Liver (tissue), 9 donors: ENCODE results near the gene MED25. TPM values are rescaled to one million over a fixed set of nuclear protein-coding genes. Genes with fewer than 3 reads are reported as not detected.

Experiments used
- DNase-seq: peaks from one replicate; pipeline ENCODE4 v3.0.0-alpha.2; 2017; ENCODE audit warnings: low spot score
- H3K27ac ChIP-seq, 2 donors: one replicate each; pipeline ENCODE4 v1.7.0; 2013; ENCODE audit warnings: inconsistent platforms in 2 of 2, low read length in 2 of 2, control low read depth in 1 of 2, low read depth in 1 of 2, mild to moderate bottlenecking in 1 of 2
- H3K27me3 ChIP-seq, 4 donors: one replicate each; pipeline versions ENCODE4 v1.6.1 to v1.7.0; 2013; ENCODE audit warnings: low read length in 3 of 4, inconsistent platforms in 1 of 4, mild to moderate bottlenecking in 1 of 4, moderate library complexity in 1 of 4; ENCODE audit not compliant: control insufficient read depth in 4 of 4, insufficient read depth in 4 of 4
- H3K36me3 ChIP-seq, 4 donors: one replicate each; pipeline versions ENCODE4 v1.6.1 to v1.7.0; 2013; ENCODE audit warnings: low read length in 3 of 4, mild to moderate bottlenecking in 3 of 4, low read depth in 1 of 4, moderate library complexity in 1 of 4; ENCODE audit not compliant: control insufficient read depth in 4 of 4, insufficient read depth in 3 of 4
- H3K4me1 ChIP-seq, 4 donors: one replicate each; pipeline versions ENCODE4 v1.6.1 to v1.7.0; 2013; ENCODE audit warnings: low read length in 3 of 4, mild to moderate bottlenecking in 3 of 4, moderate library complexity in 1 of 4; ENCODE audit not compliant: control insufficient read depth in 4 of 4, insufficient read depth in 4 of 4
- H3K4me3 ChIP-seq, 3 donors: one replicate each; pipeline versions ENCODE4 v1.6.1 to v1.7.0; 2013; ENCODE audit warnings: low read length in 3 of 3, control low read depth in 1 of 3, low read depth in 1 of 3, mild to moderate bottlenecking in 1 of 3
- H3K9ac ChIP-seq, 2 donors: one replicate each; pipeline ENCODE4 v1.7.0; 2013; ENCODE audit warnings: low read length in 2 of 2, mild to moderate bottlenecking in 2 of 2, moderate library complexity in 2 of 2, control low read depth in 1 of 2, low read depth in 1 of 2
- H3K9me3 ChIP-seq, 4 donors: one replicate each; pipeline versions ENCODE4 v1.6.1 to v1.7.0; 2013; ENCODE audit warnings: low read length in 3 of 4; ENCODE audit not compliant: control insufficient read depth in 4 of 4
- EGR1 ChIP-seq, 2 donors: IDR thresholded peaks; 2 replicates each; pipeline ENCODE4 v1.6.1; 2016 to 2018; ENCODE audit warnings: antibody characterized with exemption in 2 of 2, low read depth in 2 of 2
- FOXA1 ChIP-seq: IDR thresholded peaks from 2 replicates; pipeline ENCODE4 v1.6.1; 2016; ENCODE audit warnings: antibody characterized with exemption
- FOXA2 ChIP-seq: IDR thresholded peaks from 2 replicates; pipeline ENCODE4 v1.6.1; 2016; ENCODE audit warnings: antibody characterized with exemption
- GABPA ChIP-seq, 2 donors: IDR thresholded peaks in 1 of 2; conservative IDR thresholded peaks in 1 of 2; 2 replicates each; pipeline ENCODE4 v1.6.1; 2016; ENCODE audit warnings: antibody characterized with exemption in 2 of 2, mild to moderate bottlenecking in 1 of 2, moderate library complexity in 1 of 2
- HNF4A ChIP-seq, 2 donors: conservative IDR thresholded peaks; 2 replicates each; pipeline ENCODE4 v1.6.1; 2016; ENCODE audit warnings: antibody characterized with exemption in 2 of 2, mild to moderate bottlenecking in 2 of 2
- HNF4G ChIP-seq: IDR thresholded peaks from 2 replicates; pipeline ENCODE4 v1.6.1; 2016; ENCODE audit warnings: antibody characterized with exemption
- JUND ChIP-seq, 2 donors: IDR thresholded peaks; 2 replicates each; pipeline ENCODE4 v1.6.1; 2016; ENCODE audit warnings: antibody characterized with exemption in 2 of 2
- NR2F2 ChIP-seq: IDR thresholded peaks from 2 replicates; pipeline ENCODE4 v1.6.1; 2016; ENCODE audit warnings: antibody characterized with exemption
- RAD21 ChIP-seq, 2 donors: IDR thresholded peaks; 2 replicates each; pipeline ENCODE4 v1.6.1; 2016; ENCODE audit warnings: antibody characterized with exemption in 2 of 2, mild to moderate bottlenecking in 2 of 2
- RXRA ChIP-seq, 2 donors: IDR thresholded peaks; 2 replicates each; pipeline ENCODE4 v1.6.1; 2017 to 2018; ENCODE audit warnings: antibody characterized with exemption in 2 of 2, mild to moderate bottlenecking in 1 of 2
- TAF1 ChIP-seq: conservative IDR thresholded peaks from 2 replicates; pipeline ENCODE4 v1.6.1; 2016; ENCODE audit warnings: antibody characterized with exemption, mild to moderate bottlenecking
- YY1 ChIP-seq: IDR thresholded peaks from 2 replicates; pipeline ENCODE4 v1.6.1; 2016; ENCODE audit warnings: antibody characterized with exemption, mild to moderate bottlenecking
- WGBS: extraction: QIAGEN DNeasy Blood & Tissue Kit; methylation state at CpG from one replicate; pipeline ENCODE4 v1.1.7; 2013; 5-methylcytosine and 5-hydroxymethylcytosine counted together
- polyA plus RNA-seq, 2 donors: library from polyadenylated mRNA; stranded (reverse) in 1 of 2; unstranded in 1 of 2; fragments of 200-250 nt in 1 of 2; fragments of >200 nt in 1 of 2; fragmentation: Nextera tagmentation in 1 of 2; extraction: Ambion mirVana in 1 of 2; gene quantifications; one replicate each; pipeline versions ENCODE4 v1.2.1 to v1.2.3, GENCODE V29; 2013 to 2015
- total RNA-seq, 2 donors: library from RNA; depleted of rRNA; stranded (reverse); fragments of >200 nt; gene quantifications; one replicate each; pipeline ENCODE4 v1.2.3, GENCODE V29; 2014
- TF ChIP-seq, protein P1 (sequence below): IDR thresholded peaks from 2 replicates; pipeline ENCODE4 v1.6.1; 2016; ENCODE audit warnings: antibody characterized with exemption
- TF ChIP-seq, protein P2 (sequence below): fragments of 150-350 bp; IDR thresholded peaks from 2 replicates; pipeline ENCODE4 v1.5.1; 2017; ENCODE audit warnings: improper control_type of control experiment, low read depth, low read length; ENCODE audit not compliant: missing input control
- TF ChIP-seq, protein P3 (sequence below): IDR thresholded peaks from 2 replicates; pipeline ENCODE4 v1.6.1; 2016; ENCODE audit warnings: antibody characterized with exemption, mild to moderate bottlenecking
- TF ChIP-seq, protein P4 (sequence below): IDR thresholded peaks from 2 replicates; pipeline ENCODE4 v1.6.1; 2016; ENCODE audit warnings: antibody characterized with exemption
- donor health status: healthy.
- donor health status: healthy.
- donor health status: healthy.
- donor health status: healthy.
- donor health status: healthy.

MED25 gene
- total RNA-seq (10 to 100 TPM in 1 of 2 donors, 1 to 10 TPM in 1; 7.6 to 24.1 TPM), polyA plus RNA-seq (10 to 100 TPM in 1 of 2 donors, 1 to 10 TPM in 1; 4.7 to 11.5 TPM)

- Histone ChIP-seq H3K27me3 (no peaks in the 10 kb centered on the region), H3K4me3 (peak within 1 kb of the TSS; percentile 72 to 92 (median 91)), H3K27ac (peak within 1 kb of the TSS; percentile 91 to 100), H3K36me3 (peaks cover 0 to under 1% (median 0%) of the 10 kb centered on the region in 4 donors), H3K9me3 (no peaks in the 10 kb centered on the region), H3K9ac (peak within 1 kb of the TSS; percentile 72 to 99), H3K4me1 (peaks cover 5 to 25% (median 17%) of the 10 kb centered on the region in 4 donors)
- DNase-seq, result peak; percentile 92
- TF ChIP-seq RAD21 (IDR thresholded peaks at IDR 0.05) (peak in 1 of 2 donors; percentile 44), JUND (IDR thresholded peaks at IDR 0.05) (no peak), YY1 (peak; percentile 100)
- TF ChIP-seq, protein P1, sequence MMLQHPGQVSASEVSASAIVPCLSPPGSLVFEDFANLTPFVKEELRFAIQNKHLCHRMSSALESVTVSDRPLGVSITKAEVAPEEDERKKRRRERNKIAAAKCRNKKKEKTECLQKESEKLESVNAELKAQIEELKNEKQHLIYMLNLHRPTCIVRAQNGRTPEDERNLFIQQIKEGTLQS, result no peak
- TF ChIP-seq, protein P2, sequence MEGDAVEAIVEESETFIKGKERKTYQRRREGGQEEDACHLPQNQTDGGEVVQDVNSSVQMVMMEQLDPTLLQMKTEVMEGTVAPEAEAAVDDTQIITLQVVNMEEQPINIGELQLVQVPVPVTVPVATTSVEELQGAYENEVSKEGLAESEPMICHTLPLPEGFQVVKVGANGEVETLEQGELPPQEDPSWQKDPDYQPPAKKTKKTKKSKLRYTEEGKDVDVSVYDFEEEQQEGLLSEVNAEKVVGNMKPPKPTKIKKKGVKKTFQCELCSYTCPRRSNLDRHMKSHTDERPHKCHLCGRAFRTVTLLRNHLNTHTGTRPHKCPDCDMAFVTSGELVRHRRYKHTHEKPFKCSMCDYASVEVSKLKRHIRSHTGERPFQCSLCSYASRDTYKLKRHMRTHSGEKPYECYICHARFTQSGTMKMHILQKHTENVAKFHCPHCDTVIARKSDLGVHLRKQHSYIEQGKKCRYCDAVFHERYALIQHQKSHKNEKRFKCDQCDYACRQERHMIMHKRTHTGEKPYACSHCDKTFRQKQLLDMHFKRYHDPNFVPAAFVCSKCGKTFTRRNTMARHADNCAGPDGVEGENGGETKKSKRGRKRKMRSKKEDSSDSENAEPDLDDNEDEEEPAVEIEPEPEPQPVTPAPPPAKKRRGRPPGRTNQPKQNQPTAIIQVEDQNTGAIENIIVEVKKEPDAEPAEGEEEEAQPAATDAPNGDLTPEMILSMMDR, result peak; percentile 50
- WGBS, result under 1% methylated on average over 57 of the region's 57 CpGs
These were observed at the start of gene MED25 for GRCh38 chr19:49817964-49818648. Gene MED25, plus strand, starts transcription at chr19:49818289. Its CDS starts 53 bp downstream, at chr19:49818342.

DNA sequence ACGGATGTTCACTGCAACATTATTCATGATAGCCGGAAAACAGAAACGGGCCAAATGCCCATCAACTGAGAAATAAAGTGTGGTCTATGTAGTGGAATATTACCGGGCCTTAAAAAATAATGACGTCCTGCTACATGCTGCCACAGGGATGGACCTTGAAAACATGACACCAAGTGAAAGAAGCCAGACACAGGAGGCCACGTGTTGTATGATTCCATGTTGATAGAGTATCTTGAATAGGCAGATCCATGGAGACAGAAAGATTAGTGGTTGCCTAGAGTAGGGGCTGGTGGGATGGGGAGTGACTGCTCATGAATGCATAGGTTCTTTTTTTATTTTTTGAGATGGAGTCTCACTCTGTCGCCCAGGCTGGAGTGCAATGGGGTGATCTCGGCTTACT, 47.6 kb upstream of the MED25 start:
- Histone ChIP-seq H3K4me1 (peaks cover 2 to 25% (median 20%) of the 10 kb centered on the region in 4 donors), H3K27ac (no peak overlapping the region), H3K27me3 (no peaks in the 10 kb centered on the region), H3K9me3 (no peaks in the 10 kb centered on the region), H3K36me3 (no peaks in the 10 kb centered on the region), H3K9ac (no peak overlapping the region), H3K4me3 (no peak overlapping the region)
- WGBS, result 95% methylated on average over 8 of the region's 8 CpGs
- DNase-seq, result no peak
- TF ChIP-seq FOXA2, result no peak

DNA sequence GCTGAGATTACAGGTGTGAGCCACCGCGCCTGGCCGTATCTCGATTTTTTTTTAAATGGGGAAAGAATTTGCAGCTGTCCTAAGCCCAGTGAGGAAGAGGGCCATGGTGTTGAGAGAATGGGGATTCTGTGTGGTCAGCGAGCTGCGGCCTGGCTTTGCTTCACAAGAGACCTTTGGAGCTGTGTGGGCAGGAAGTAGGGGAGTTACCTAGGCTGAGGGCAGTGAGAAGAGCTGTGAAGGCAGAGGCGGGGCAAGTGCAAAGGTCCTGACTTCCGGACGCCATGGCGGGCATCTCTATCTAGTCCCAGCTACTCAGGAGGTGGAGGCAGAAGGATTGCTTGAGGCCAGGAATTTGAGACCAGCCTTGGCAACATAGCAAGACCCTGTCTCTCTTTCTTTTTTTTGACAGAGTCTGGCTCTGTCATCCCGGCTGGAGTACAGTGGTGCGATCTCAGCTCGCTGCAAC, 46.4 kb upstream of the MED25 start:
- no peaks in the 10 kb centered on the region for H3K9me3 ChIP-seq
- H3K27me3 ChIP-seq, result no peaks in the 10 kb centered on the region
- H3K27ac ChIP-seq, result peak overlapping the region; percentile 69 to 83
- H3K4me3 ChIP-seq, result peak overlapping the region in 1 of 3 donors; percentile 8
- peaks cover 0 to 3% (median 0%) of the 10 kb centered on the region in 4 donors for H3K36me3 ChIP-seq
- 48% methylated on average over 13 of the region's 13 CpGs for WGBS
- peak; percentile 55 for DNase-seq
- peaks cover 2 to 20% (median 18%) of the 10 kb centered on the region in 4 donors for H3K4me1 ChIP-seq
- no peak overlapping the region for H3K9ac ChIP-seq
- TF ChIP-seq NR2F2 (no peak), HNF4G (peak; percentile 77), JUND (IDR thresholded peaks at IDR 0.05) (no peak), HNF4A (conservative IDR thresholded peaks at IDR 0.05) (peak; percentile 85), TAF1 (no peak), FOXA1 (no peak), YY1 (peak; percentile 90), GABPA (IDR thresholded peaks at IDR 0.05 in 1 of 2, conservative IDR thresholded peaks at IDR 0.05 in 1 of 2) (peak; percentile 42 to 89), RXRA (IDR thresholded peaks at IDR 0.05) (peak; percentile 33 to 46), EGR1 (IDR thresholded peaks at IDR 0.05; ENCODE audit: low read depth in 2 of 2) (no peak), RAD21 (IDR thresholded peaks at IDR 0.05) (peak in 1 of 2 donors; percentile 50), FOXA2 (no peak)
- TF ChIP-seq, protein P3, sequence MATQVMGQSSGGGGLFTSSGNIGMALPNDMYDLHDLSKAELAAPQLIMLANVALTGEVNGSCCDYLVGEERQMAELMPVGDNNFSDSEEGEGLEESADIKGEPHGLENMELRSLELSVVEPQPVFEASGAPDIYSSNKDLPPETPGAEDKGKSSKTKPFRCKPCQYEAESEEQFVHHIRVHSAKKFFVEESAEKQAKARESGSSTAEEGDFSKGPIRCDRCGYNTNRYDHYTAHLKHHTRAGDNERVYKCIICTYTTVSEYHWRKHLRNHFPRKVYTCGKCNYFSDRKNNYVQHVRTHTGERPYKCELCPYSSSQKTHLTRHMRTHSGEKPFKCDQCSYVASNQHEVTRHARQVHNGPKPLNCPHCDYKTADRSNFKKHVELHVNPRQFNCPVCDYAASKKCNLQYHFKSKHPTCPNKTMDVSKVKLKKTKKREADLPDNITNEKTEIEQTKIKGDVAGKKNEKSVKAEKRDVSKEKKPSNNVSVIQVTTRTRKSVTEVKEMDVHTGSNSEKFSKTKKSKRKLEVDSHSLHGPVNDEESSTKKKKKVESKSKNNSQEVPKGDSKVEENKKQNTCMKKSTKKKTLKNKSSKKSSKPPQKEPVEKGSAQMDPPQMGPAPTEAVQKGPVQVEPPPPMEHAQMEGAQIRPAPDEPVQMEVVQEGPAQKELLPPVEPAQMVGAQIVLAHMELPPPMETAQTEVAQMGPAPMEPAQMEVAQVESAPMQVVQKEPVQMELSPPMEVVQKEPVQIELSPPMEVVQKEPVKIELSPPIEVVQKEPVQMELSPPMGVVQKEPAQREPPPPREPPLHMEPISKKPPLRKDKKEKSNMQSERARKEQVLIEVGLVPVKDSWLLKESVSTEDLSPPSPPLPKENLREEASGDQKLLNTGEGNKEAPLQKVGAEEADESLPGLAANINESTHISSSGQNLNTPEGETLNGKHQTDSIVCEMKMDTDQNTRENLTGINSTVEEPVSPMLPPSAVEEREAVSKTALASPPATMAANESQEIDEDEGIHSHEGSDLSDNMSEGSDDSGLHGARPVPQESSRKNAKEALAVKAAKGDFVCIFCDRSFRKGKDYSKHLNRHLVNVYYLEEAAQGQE, result no peak
- TF ChIP-seq, protein P1, result no peak
- TF ChIP-seq, protein P4, sequence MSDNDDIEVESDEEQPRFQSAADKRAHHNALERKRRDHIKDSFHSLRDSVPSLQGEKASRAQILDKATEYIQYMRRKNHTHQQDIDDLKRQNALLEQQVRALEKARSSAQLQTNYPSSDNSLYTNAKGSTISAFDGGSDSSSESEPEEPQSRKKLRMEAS, result no peak
- TF ChIP-seq, protein P2, result no peak
